ENCODE data around the gene SRSF1.
"Not testable (repeated sequence)": the region's sequence is repeated elsewhere in the genome, so short reads cannot be mapped to it uniquely, and the experiment has no call there.

The SRSF1 gene

DNA sequence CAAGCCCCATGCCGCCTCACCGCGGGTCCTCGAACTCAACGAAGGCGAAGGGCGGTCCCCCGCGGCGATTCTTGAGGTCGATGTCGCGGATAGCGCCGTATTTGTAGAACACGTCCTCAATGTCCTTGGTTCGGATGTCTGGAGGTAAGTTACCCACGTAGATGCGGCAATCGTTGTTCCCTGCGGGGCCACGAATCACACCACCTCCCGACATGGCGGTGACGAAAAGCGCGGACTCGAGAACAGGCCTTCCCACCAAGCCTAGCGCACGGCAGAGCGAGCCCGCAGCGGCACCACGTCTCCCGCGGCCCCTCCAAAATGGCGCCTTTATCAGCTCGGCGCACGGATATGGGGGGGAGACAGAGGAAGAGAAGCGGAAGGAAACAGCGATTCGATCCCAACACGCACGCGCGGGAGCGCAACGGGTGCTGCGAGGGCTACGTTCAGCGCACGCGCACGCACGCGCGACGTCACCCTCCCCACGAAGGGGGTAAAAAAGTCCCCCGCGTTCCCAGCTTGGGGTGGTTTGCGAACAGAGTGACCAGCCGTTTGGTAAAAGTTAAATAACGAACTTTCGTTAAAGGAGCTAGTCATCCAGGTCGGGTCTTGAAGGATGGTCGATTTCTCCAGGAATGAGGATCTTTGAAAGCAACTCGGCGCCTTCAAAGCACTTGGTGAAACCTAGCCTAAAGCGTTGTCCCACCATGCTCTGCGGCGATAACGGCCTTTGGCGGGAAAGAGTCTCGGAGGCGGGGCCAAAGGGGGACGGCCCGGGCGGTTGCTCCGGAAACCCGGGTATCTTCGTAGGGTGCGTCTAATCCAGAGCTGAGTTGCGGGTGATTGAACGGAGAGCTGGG, at the start of gene SRSF1:
Gene SRSF1 (minus strand): TSS at position 323 of the 857 bp plus-strand sequence. CDS start 109 bp downstream, at position 214.
- peak; percentile 93 for DNase-seq (ENCODE audit: low read depth)

DNA sequence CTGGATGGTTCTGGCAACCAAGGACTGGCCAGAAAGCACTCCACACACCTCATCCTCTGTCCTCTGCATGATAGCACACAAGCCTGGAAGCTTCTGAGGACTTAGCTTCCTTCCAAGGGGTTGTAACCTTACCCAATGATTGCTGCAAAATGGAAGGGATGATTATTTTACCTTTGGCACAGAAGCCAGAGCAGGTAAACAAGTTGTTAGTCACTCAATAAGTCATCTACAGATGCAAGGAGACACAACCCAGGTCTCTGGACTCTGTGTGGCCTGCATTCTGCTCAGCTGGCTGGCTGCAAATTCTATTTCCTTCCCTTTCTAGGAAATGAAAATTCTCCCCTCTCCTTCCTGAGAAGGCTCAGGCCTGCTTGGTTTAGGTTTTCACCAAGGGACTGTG, 49.4 kb upstream of the SRSF1 start:
- no peak for DNase-seq (ENCODE audit: low read depth)

- no peak for DNase-seq (ENCODE audit: low read depth)
Observed at GRCh38 chr17:58054641-58055040, 47.6 kb upstream of the SRSF1 start.

DNA sequence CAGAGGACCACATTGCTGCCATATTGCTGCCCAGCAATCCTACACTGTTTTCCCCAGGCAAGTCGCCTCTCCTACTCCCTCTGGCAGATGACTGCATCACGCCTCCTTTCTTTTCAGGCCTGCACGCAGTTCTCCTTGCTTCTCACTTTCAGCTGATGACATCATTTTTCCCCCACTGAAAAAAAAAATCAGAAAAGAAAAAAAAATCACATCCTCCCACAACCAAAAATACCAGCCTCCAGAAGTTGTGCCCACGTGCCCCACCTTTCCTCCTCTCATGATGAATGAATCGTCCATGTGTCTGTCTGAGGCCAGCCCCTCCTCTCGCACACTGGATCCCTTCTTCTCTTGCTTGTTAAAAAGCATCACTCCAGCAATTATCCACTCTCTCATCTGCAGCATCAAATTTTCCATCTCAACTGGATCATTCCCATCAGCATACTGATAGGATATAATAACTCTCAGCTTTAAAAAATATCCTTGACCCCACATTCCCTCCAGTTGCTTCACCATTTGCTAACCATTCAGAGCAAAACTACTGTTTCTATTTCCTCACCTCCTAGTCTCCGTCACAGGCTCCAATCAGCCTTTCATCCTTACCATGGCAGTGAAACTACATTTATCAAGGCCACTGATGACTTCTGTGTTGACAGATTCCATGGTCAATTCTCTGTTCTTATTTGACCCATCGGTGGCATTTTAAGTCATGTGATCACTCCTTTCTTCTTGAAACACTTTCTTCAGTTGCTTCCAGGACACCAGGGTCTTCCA, 46.1 kb upstream of the SRSF1 start:
- no peak for DNase-seq (ENCODE audit: low read depth)

- DNase-seq (ENCODE audit: low read depth): no peak
Observed at GRCh38 chr17:58052407-58052806, 45.4 kb upstream of the SRSF1 start.

GRCh38 chr17:58051468-58051867, 44.4 kb upstream of the SRSF1 start:
- no peak for DNase-seq (ENCODE audit: low read depth)

GRCh38 chr17:58050966-58051365, 43.9 kb upstream of the SRSF1 start:
- no peak for DNase-seq (ENCODE audit: low read depth)

- no peak for DNase-seq (ENCODE audit: low read depth)
Observed at GRCh38 chr17:58049533-58049932, 42.5 kb upstream of the SRSF1 start.

GRCh38 chr17:58047376-58048150, 40.5 kb upstream of the SRSF1 start:
- DNase-seq (ENCODE audit: low read depth): no peak

DNA sequence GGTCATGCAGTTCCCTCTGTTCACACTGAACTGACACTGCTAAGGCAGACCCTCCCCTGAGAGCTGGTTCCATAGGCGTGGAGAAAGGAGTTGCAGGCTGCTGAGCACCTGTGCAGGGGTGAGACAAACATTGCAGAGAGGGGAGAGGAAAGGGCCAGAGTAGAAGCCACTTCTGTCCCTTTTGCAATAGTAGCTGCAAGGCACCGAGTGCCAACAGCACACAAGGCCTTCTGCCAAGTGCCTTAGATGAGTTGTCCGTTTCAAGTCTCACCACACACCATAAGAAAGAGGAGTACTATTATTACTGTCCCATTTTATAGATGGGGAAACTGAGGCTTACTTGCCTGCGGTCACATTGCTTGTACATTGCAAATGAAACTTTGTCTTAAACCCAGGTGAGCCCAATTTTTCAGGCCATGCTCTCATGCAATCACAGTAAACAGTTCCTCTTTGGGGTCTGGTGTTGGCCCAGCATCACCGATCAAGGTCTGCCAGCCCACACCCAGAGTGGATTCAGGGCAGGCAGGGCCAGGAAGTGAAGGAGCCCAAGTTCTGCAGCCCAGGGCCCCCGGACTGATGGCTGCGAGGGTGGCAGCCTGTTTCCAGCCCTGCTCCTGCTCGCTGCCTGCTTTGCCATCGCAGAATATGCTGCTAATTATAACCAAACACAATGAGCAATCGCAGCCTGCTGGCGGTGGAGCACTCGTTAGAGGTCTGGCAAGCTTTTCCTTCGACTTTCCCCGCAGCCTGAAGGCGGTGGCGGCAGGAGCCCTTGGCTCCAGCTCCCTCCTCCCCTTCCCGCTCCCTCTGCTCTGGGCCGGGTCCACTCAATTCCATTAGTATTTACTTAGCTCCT, 39.4 kb upstream of the SRSF1 start:
- DNase-seq (ENCODE audit: low read depth): no peak

DNA sequence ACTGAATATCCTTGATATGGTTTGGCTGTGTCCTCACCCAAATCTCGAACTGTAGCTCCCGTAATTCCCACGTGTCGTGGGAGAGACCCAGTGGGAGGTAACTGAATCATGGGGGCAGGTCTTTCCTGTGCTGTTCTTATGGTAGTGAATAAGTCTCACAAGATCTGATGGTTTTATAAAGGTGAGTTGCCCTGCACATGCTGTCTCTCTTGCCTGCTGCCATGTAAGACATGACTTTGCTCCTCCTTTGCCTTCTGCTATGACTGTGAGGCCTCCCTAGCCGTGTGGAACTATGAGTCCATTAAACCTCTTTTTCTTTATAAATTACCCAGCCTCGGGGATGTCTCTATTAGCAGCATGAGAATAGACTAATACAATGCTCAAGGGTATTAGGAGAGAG, 37.2 kb upstream of the SRSF1 start:
- not testable (repeated sequence) for DNase-seq (ENCODE audit: low read depth)

GRCh38 chr17:58043221-58044181, 36.5 kb upstream of the SRSF1 start:
- DNase-seq (ENCODE audit: low read depth): no peak

DNA sequence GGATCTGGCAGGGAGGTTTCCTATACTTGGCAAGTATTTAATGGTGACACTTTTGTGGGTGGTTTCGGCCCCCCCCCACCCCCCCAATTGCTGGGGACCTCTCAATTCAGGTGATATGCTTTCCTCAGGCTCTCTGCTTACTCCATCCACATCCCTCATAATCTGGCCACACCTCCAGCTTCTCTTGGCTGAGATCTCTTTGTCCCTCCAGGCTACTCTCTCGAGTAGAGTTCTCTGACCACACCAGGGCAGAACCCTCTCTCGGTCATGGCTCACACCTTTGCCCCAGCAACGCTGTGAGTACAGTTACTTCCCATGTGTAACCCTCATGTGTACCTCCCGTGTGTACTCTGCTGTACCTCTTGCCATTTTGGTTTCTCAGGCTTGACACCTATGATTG, 34.1 kb upstream of the SRSF1 start:
- DNase-seq (ENCODE audit: low read depth): no peak

- no peak for DNase-seq (ENCODE audit: low read depth)
Observed at GRCh38 chr17:58040386-58040785, 33.3 kb upstream of the SRSF1 start.

- DNase-seq (ENCODE audit: low read depth): no peak
Observed at GRCh38 chr17:58039975-58040374, 32.9 kb upstream of the SRSF1 start.

DNA sequence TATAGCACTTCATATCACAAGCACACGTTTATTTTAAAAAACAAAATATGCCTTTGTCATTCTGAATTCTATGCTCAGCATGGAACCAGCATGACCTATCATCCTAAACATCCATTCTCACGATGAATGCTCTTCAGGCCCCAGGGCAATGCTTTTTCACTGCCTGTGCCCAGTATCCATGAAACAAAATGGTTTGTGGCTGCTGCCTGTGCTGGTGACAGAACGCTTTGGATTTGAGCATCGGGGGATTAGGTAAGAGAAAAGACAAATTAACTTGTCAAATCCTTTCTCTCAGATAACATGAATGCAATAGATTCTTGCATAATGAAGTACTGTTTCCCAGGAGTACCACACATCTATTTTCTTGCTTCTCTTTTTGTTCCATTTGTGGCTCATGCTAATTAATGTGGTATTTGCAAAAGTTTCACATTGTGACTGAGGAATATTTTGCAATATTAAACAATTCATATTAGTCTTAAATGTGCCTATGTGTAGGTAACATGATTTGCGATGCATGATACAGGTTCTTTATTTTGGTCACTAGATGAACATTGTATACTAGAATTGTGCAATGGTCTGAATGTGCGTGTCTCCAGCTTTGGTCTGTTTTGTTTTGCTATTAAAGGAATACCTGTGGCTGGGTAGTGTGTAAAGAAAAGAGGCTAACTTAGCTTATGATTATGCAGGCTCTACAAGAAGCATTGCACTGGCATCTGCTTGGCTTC, 25.8 kb upstream of the SRSF1 start:
- DNase-seq (ENCODE audit: low read depth): no peak

- DNase-seq (ENCODE audit: low read depth): no peak
Observed at GRCh38 chr17:58028578-58028977, 21.5 kb upstream of the SRSF1 start.

DNA sequence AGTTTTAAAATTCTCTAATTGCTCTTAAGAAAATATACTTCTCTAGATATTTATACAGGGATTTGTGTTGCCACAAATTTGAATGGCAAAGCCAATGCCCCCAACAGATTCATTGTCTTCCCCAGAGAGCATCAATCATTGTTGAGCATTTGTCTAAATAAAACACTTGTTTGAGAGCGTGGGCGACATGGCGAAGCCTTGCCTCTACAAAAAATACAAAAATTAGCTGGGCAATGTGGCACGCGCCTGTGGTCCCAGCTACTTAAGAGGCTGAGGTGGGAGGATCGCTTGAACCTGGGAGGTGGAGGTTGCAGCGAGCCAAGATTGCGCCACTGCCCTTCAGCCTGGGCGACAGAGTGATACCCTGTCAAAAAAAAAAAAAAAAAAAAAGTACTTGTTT, 13.4 kb upstream of the SRSF1 start:
- DNase-seq (ENCODE audit: low read depth): no peak

- no peak for DNase-seq (ENCODE audit: low read depth)
Observed at GRCh38 chr17:58019521-58019920, 12.5 kb upstream of the SRSF1 start.

GRCh38 chr17:58019039-58019438, 12.0 kb upstream of the SRSF1 start:
- DNase-seq (ENCODE audit: low read depth): no peak

Measured in fibroblast of the conjunctiva (primary cell).